Loucy (cell line): ENCODE results near the gene FAT2.

Source experiments
- H2AFZ ChIP-seq: fragments of 200-600 bp; sonication (generic); 2 replicates; pipeline ENCODE4 v1.6.0; 2016; ENCODE audit warnings: antibody characterized with exemption, mild to moderate bottlenecking, low read length, moderate library complexity
- H3F3A ChIP-seq: fragments of 200-600 bp; 2 replicates; pipeline ENCODE4 v1.6.0; 2016; ENCODE audit warnings: antibody characterized with exemption, low read depth, mild to moderate bottlenecking
- H3K27me3 ChIP-seq: fragments of 200-600 bp; sonication (generic); 2 replicates; pipeline ENCODE4 v1.6.1; 2014; ENCODE audit warnings: low read length, mild to moderate bottlenecking; ENCODE audit not compliant: insufficient read depth, poor library complexity, severe bottlenecking
- H3K36me3 ChIP-seq: fragments of 200-600 bp; sonication (generic); 2 replicates; pipeline ENCODE4 v1.6.1; 2016; ENCODE audit warnings: low read length; ENCODE audit not compliant: insufficient read depth
- H3K4me1 ChIP-seq: fragments of 200-600 bp; sonication (generic); 2 replicates; pipeline ENCODE4 v1.5.1; 2014; ENCODE audit warnings: low read length, mild to moderate bottlenecking; ENCODE audit not compliant: insufficient read depth, poor library complexity, severe bottlenecking
- H3K4me2 ChIP-seq: fragments of 200-600 bp; sonication (generic); 2 replicates; pipeline ENCODE4 v1.6.0; 2014; ENCODE audit warnings: antibody characterized with exemption, low read length, low read depth, mild to moderate bottlenecking; ENCODE audit not compliant: poor library complexity, severe bottlenecking
- H3K4me3 ChIP-seq: fragments of 200-600 bp; sonication (generic); 2 replicates; pipeline ENCODE4 v1.5.1; 2014; ENCODE audit warnings: low read length, mild to moderate bottlenecking, mixed read lengths; ENCODE audit not compliant: poor library complexity, severe bottlenecking
- H3K79me2 ChIP-seq: fragments of 200-600 bp; sonication (generic); 2 replicates; pipeline ENCODE4 v1.6.1; 2014; ENCODE audit warnings: low read length; ENCODE audit not compliant: insufficient read depth
- H3K9ac ChIP-seq: fragments of 200-600 bp; sonication (generic); 2 replicates; pipeline ENCODE4 v1.6.0; 2014; ENCODE audit warnings: mild to moderate bottlenecking, low read depth, low read length, moderate library complexity; ENCODE audit not compliant: poor library complexity, severe bottlenecking
- H3K9me2 ChIP-seq: fragments of 200-600 bp; sonication (generic); replicated peaks from 2 replicates; pipeline ENCODE4 v1.6.1; 2016; ENCODE audit warnings: low read depth, low read length, mixed read lengths
- H3K9me3 ChIP-seq: fragments of 200-600 bp; sonication (generic); 2 replicates; pipeline ENCODE4 v1.6.1; 2014; ENCODE audit warnings: mild to moderate bottlenecking, antibody characterized with exemption, low read length, low read depth; ENCODE audit not compliant: insufficient read depth
- H4K20me1 ChIP-seq: fragments of 200-600 bp; sonication (generic); 2 replicates; pipeline ENCODE4 v1.6.0; 2014; ENCODE audit warnings: antibody characterized with exemption, low read length, mild to moderate bottlenecking; ENCODE audit not compliant: insufficient read depth, poor library complexity, severe bottlenecking
- EZH2phosphoT487 ChIP-seq: fragments of 200-600 bp; IDR thresholded peaks from 2 replicates; pipeline ENCODE4 v1.6.1; 2018; ENCODE audit warnings: antibody characterized with exemption, mild to moderate bottlenecking, moderate library complexity, borderline replicate concordance
- TF ChIP-seq, protein P1 (sequence below): fragments of 200-600 bp; sonication (generic); conservative IDR thresholded peaks from 2 replicates; pipeline ENCODE4 v1.5.1; 2014; ENCODE audit warnings: mild to moderate bottlenecking, antibody characterized with exemption, low read length

Gene FAT2, protein sequence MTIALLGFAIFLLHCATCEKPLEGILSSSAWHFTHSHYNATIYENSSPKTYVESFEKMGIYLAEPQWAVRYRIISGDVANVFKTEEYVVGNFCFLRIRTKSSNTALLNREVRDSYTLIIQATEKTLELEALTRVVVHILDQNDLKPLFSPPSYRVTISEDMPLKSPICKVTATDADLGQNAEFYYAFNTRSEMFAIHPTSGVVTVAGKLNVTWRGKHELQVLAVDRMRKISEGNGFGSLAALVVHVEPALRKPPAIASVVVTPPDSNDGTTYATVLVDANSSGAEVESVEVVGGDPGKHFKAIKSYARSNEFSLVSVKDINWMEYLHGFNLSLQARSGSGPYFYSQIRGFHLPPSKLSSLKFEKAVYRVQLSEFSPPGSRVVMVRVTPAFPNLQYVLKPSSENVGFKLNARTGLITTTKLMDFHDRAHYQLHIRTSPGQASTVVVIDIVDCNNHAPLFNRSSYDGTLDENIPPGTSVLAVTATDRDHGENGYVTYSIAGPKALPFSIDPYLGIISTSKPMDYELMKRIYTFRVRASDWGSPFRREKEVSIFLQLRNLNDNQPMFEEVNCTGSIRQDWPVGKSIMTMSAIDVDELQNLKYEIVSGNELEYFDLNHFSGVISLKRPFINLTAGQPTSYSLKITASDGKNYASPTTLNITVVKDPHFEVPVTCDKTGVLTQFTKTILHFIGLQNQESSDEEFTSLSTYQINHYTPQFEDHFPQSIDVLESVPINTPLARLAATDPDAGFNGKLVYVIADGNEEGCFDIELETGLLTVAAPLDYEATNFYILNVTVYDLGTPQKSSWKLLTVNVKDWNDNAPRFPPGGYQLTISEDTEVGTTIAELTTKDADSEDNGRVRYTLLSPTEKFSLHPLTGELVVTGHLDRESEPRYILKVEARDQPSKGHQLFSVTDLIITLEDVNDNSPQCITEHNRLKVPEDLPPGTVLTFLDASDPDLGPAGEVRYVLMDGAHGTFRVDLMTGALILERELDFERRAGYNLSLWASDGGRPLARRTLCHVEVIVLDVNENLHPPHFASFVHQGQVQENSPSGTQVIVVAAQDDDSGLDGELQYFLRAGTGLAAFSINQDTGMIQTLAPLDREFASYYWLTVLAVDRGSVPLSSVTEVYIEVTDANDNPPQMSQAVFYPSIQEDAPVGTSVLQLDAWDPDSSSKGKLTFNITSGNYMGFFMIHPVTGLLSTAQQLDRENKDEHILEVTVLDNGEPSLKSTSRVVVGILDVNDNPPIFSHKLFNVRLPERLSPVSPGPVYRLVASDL (N-terminal part only)

DNA sequence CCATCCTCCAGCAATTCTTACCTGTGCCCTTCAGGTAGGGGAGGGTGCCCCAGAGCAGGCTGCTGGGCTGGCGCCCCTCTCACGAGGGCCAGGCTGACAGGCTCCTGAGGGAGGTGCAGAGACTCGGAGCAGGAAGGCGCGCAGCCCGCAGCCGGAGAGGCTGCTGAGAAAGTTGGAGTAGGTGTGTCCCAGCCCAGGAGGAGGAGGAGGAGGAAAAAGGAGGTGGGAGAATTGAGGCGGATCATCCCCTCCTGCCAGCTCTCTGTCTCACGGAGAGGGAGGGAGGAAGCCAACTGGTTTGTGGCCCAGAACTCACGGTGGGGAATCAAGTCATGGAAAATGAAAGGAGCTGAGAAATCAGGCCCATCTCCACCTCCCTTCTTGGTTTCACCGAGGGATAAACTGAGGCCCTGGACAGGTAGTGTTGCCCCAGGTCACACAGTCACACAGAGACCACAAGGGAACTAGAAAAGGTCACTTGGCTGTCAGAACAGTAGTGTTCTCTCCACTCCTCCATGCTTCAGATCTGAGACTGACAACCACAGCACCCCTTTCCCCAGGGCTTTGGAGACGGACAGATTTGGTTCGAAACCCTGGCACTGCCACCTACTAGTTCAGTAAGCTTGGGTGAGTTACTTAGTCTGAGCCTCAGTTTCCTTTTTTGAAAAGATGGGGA is at the start of gene FAT2:
Gene FAT2 (minus strand): TSS at position 188 of the 676 bp plus-strand sequence. CDS start 22,400 bp downstream, outside the sequence.
- no peak within 1 kb of the TSS for H3K4me3 ChIP-seq
- H2AFZ ChIP-seq = no peak within 1 kb of the TSS
- no peaks in the 10 kb centered on the region for H3K79me2 ChIP-seq
- no peaks in the 10 kb centered on the region for H3K27me3 ChIP-seq
- no peaks in the 10 kb centered on the region for H3K4me1 ChIP-seq
- no peaks in the 10 kb centered on the region for H3K36me3 ChIP-seq
- H3F3A ChIP-seq = no peaks in the 10 kb centered on the region
- H3K9ac ChIP-seq = no peak within 1 kb of the TSS
- TF ChIP-seq EZH2phosphoT487 = no peak
- TF ChIP-seq, protein P1, sequence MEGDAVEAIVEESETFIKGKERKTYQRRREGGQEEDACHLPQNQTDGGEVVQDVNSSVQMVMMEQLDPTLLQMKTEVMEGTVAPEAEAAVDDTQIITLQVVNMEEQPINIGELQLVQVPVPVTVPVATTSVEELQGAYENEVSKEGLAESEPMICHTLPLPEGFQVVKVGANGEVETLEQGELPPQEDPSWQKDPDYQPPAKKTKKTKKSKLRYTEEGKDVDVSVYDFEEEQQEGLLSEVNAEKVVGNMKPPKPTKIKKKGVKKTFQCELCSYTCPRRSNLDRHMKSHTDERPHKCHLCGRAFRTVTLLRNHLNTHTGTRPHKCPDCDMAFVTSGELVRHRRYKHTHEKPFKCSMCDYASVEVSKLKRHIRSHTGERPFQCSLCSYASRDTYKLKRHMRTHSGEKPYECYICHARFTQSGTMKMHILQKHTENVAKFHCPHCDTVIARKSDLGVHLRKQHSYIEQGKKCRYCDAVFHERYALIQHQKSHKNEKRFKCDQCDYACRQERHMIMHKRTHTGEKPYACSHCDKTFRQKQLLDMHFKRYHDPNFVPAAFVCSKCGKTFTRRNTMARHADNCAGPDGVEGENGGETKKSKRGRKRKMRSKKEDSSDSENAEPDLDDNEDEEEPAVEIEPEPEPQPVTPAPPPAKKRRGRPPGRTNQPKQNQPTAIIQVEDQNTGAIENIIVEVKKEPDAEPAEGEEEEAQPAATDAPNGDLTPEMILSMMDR = no peak
- no peaks in the 10 kb centered on the region for H3K9me3 ChIP-seq
- no peak within 1 kb of the TSS for H3K4me2 ChIP-seq
- no peaks in the 10 kb centered on the region for H4K20me1 ChIP-seq
- no peaks in the 10 kb centered on the region for H3K9me2 ChIP-seq

DNA sequence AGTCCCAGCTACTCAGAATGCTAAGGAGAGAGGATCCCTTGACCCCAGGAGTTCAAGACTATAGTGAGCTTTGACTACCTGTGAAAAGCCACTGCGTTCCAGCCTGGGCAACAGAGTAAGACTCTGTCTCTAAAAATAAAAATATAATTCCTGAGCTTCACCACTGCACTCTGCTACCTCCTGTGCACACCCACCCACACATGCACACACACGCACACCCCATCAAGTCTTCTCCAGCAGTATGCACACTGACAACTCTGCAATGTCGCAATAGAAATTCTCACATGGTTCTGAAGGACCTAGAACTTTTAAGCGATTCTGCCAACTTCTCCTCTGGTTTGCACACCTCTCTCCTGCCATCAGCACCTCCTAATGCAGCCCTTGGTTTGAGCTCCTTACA is 47.5 kb upstream of the FAT2 start:
- H4K20me1 ChIP-seq = no peaks in the 10 kb centered on the region
- H3K4me3 ChIP-seq = no peak overlapping the region
- no peak overlapping the region for H3K9ac ChIP-seq
- H3K9me2 ChIP-seq = no peaks in the 10 kb centered on the region
- TF ChIP-seq, protein P1 = no peak
- H3K79me2 ChIP-seq = no peaks in the 10 kb centered on the region
- H2AFZ ChIP-seq = no peak overlapping the region
- no peaks in the 10 kb centered on the region for H3K36me3 ChIP-seq
- H3K27me3 ChIP-seq = no peaks in the 10 kb centered on the region
- peaks cover 15% of the 10 kb centered on the region for H3K4me1 ChIP-seq
- H3K4me2 ChIP-seq = no peak overlapping the region
- no peaks in the 10 kb centered on the region for H3K9me3 ChIP-seq
- no peaks in the 10 kb centered on the region for H3F3A ChIP-seq

DNA sequence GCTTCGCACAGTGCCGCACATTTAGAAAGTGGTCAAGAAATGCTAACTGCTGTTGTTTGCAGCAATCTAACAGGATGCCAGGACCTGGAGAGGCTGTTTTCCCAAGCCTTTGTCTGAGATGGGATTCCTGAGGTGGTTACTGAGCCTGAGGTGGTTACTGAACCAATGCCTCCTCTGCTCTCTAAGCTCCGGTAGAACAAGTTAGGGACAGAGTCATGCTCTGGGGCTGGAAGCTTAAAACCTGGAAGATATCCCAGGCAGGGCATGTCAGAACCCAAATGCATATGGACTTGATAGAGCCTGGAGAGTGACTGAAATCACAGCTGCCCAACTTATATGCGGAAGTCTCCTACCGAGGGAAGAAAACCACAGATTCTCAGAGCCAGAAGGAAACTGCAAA is 46.5 kb upstream of the FAT2 start:
- Histone ChIP-seq H3K9ac (no peak overlapping the region), H3K9me2 (no peaks in the 10 kb centered on the region), H4K20me1 (no peaks in the 10 kb centered on the region), H3K79me2 (no peaks in the 10 kb centered on the region), H3K36me3 (no peaks in the 10 kb centered on the region), H3K4me2 (no peak overlapping the region), H3K27me3 (no peaks in the 10 kb centered on the region), H3K4me1 (peaks cover 15% of the 10 kb centered on the region), H3K4me3 (no peak overlapping the region), H2AFZ (no peak overlapping the region), H3K9me3 (no peaks in the 10 kb centered on the region), H3F3A (no peaks in the 10 kb centered on the region)
- TF ChIP-seq EZH2phosphoT487 = no peak
- TF ChIP-seq, protein P1 = no peak
